ENCODE data around the gene BTN3A1.
"Not testable (repeated sequence)": the region's sequence is repeated elsewhere in the genome, so short reads cannot be mapped to it uniquely, and the experiment has no call there.

Gene BTN3A1

DNA sequence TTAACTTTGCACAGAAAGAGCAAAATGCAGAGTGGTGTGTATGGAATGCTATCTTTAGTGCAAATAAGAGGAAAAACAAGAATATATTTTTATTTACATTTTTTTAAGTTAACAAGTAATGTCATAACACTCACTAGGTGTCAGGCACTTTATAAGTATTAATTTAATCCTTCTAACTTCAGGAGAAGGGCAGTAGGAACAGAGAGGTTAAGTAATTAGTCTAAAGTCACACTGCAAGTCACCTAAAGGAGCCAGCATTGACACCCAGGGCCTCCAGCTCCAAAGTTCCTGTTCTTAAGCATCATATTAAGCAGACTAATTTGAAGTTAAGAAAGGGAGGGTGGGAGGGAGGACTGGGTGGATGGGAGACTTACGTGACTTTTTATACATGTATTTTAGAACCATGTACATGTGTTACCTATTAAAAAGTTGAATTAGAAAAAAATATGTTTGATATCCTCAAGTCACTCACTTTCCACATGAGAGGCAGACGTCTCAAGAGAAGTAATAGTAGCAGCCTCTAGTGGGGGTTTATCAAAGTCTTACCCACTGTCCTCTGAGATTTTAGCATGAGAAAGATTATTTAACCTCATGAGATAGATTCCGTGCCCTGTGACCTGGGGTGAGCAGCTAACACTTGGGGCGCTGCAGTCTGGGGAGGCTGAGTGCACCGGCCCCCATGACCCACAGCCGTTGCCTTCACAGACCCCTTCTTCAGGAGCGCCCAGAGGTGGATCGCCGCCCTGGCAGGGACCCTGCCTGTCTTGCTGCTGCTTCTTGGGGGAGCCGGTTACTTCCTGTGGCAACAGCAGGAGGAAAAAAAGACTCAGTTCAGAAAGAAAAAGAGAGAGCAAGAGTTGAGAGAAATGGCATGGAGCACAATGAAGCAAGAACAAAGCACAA is 7.0 kb downstream of the BTN3A1 start:
- TF ChIP-seq POU2F2 (IDR thresholded peaks at IDR 0.05; ENCODE audit: low read depth, low read length) = no peak
- no peak for TF ChIP-seq PAX5 (IDR thresholded peaks at IDR 0.05; ENCODE audit: insufficient read depth, low read length, severe bottlenecking)
- no peak for TF ChIP-seq POLR2AphosphoS5 (IDR thresholded peaks at IDR 0.05; ENCODE audit: low read depth, low read length)
- no peak for TF ChIP-seq POLR2A (IDR thresholded peaks at IDR 0.05; ENCODE audit: low read depth, low read length)
- no peak for DNase-seq (ENCODE audit: insufficient read length, low spot score)
- FAIRE-seq = no peak

DNA sequence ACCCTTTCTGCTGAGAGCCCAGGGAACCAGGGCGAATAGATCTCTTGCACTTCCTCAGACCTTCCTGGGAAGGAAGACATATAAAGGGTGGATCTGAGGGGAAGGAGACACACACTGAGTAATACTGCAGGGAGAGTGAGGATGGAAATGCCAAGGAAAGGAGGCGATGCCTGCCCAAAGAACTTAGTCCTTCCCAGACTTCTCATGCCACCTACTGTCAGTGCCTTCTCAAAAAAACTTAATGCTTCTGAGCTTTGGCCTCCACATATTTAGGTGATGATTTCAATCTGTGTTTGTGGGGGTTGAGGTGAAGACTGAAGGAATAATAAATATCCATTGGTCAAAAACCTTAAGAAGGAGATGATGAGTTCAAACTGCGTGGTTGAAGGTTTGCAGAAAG is 9.7 kb downstream of the BTN3A1 start:
- no peak for DNase-seq (ENCODE audit: insufficient read length, low spot score)
- no peak for FAIRE-seq
- no peak for TF ChIP-seq POLR2A (IDR thresholded peaks at IDR 0.05; ENCODE audit: low read depth, low read length)
- TF ChIP-seq POU2F2 (IDR thresholded peaks at IDR 0.05; ENCODE audit: low read depth, low read length) = no peak
- TF ChIP-seq SPI1 (IDR thresholded peaks at IDR 0.05; ENCODE audit: low read depth, low read length) = no peak
- TF ChIP-seq POLR2AphosphoS5 (IDR thresholded peaks at IDR 0.05; ENCODE audit: low read depth, low read length) = no peak
- no peak for TF ChIP-seq PAX5 (IDR thresholded peaks at IDR 0.05; ENCODE audit: insufficient read depth, low read length, severe bottlenecking)

DNA sequence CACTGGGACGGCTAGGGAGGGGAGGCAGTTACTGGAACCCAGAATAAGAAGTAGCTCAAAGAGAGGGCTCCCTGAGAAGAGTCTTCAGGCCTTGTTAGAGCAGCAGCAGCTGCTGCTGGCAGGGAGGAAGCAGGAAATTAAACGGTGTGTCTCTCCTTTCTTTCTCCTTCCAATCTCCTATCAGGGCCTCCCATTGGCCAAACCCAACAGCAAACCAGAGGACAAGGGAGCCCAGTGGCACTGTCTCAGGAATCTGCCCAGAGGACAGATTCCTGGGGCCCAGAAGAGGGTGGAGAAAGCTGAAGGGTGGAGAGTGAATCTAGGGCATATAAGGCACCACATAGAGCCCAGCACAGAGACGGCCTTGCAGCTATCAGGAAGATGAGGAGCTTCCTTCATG is 10.2 kb downstream of the BTN3A1 start:
- no peak for FAIRE-seq
- DNase-seq (ENCODE audit: insufficient read length, low spot score) = no peak
- TF ChIP-seq POLR2AphosphoS5 (IDR thresholded peaks at IDR 0.05; ENCODE audit: low read depth, low read length) = no peak
- TF ChIP-seq POU2F2 (IDR thresholded peaks at IDR 0.05; ENCODE audit: low read depth, low read length) = no peak
- no peak for TF ChIP-seq POLR2A (IDR thresholded peaks at IDR 0.05; ENCODE audit: low read depth, low read length)
- TF ChIP-seq SPI1 (IDR thresholded peaks at IDR 0.05; ENCODE audit: low read depth, low read length) = no peak

DNA sequence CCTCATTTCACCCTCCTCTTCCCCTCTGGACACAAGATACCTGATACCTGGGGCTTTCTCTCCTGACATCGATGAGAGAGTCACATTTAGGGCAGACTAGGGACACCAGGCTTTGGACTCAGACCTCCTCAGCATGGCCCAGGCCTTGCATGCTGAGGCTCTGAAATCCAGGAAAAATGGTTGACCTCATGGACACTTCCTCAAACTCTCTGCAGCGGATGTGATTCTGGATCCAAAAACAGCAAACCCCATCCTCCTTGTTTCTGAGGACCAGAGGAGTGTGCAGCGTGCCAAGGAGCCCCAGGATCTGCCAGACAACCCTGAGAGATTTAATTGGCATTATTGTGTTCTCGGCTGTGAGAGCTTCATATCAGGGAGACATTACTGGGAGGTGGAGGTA is 10.9 kb downstream of the BTN3A1 start:
- no peak for DNase-seq (ENCODE audit: insufficient read length, low spot score)
- TF ChIP-seq SPI1 (IDR thresholded peaks at IDR 0.05; ENCODE audit: low read depth, low read length) (no peak), PAX5 (IDR thresholded peaks at IDR 0.05; ENCODE audit: insufficient read depth, low read length, severe bottlenecking) (no peak), POU2F2 (IDR thresholded peaks at IDR 0.05; ENCODE audit: low read depth, low read length) (no peak), POLR2A (IDR thresholded peaks at IDR 0.05; ENCODE audit: low read depth, low read length) (no peak), POLR2AphosphoS5 (IDR thresholded peaks at IDR 0.05; ENCODE audit: low read depth, low read length) (no peak), TAF1 (IDR thresholded peaks at IDR 0.05; ENCODE audit: low read depth, low read length) (no peak)
- FAIRE-seq = no peak

DNA sequence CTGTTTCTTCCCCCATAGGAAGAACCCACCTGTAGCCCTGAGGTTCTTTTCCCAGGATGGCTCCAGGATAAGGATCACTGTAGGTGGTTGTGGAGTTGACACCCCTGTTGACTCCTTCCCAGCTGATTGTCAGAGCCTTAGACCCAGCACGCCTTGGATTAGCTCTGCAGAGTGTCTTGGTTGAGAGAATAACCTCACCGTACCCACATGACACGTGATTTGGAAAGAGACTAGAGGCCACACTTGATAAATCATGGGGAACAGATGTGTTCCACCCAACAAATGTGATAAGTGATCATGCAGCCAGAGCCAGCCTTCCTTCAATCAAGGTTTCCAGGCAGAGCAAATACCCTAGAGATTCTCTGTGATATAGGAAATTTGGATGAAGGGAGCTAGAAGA is 12.2 kb downstream of the BTN3A1 start:
- no peak for TF ChIP-seq POLR2AphosphoS5 (IDR thresholded peaks at IDR 0.05; ENCODE audit: low read depth, low read length)
- no peak for TF ChIP-seq TAF1 (IDR thresholded peaks at IDR 0.05; ENCODE audit: low read depth, low read length)
- no peak for TF ChIP-seq SPI1 (IDR thresholded peaks at IDR 0.05; ENCODE audit: low read depth, low read length)
- TF ChIP-seq POU2F2 (IDR thresholded peaks at IDR 0.05; ENCODE audit: low read depth, low read length) = no peak
- no peak for TF ChIP-seq POLR2A (IDR thresholded peaks at IDR 0.05; ENCODE audit: low read depth, low read length)
- TF ChIP-seq PAX5 (IDR thresholded peaks at IDR 0.05; ENCODE audit: insufficient read depth, low read length, severe bottlenecking) = no peak
- FAIRE-seq = peak; percentile 41
- DNase-seq (ENCODE audit: insufficient read length, low spot score) = no peak

DNA sequence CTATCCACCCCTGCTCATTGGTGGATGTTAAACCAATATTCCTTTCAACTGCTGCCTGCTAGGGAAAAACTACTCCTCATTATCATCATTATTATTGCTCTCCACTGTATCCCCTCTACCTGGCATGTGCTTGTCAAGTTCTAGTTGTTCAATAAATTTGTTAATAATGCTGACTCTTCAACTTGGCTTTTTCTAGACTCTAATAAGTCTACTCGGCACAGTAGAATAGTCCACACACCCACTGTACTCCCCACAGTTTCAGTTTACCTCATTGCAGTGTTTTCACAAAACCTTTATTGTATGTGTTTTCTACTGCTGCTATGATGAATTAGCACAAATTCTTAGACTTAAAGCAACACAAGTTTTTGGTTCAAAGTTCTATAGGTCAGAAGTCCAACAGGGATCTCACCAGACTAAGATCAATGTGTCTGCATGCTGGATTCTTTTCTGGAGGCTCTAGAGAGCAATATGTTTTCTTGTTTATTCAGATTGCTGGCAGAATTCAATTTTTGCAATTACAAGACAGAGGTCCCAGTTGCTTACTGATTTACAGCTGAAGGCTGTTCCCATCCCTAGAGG is 13.1 kb downstream of the BTN3A1 start:
- no peak for DNase-seq (ENCODE audit: insufficient read length, low spot score)
- no peak for FAIRE-seq
- no peak for TF ChIP-seq SPI1 (IDR thresholded peaks at IDR 0.05; ENCODE audit: low read depth, low read length)
- no peak for TF ChIP-seq PAX5 (IDR thresholded peaks at IDR 0.05; ENCODE audit: insufficient read depth, low read length, severe bottlenecking)
- TF ChIP-seq POLR2A (IDR thresholded peaks at IDR 0.05; ENCODE audit: low read depth, low read length) = no peak
- no peak for TF ChIP-seq POU2F2 (IDR thresholded peaks at IDR 0.05; ENCODE audit: low read depth, low read length)
- no peak for TF ChIP-seq TAF1 (IDR thresholded peaks at IDR 0.05; ENCODE audit: low read depth, low read length)
- no peak for TF ChIP-seq POLR2AphosphoS5 (IDR thresholded peaks at IDR 0.05; ENCODE audit: low read depth, low read length)

DNA sequence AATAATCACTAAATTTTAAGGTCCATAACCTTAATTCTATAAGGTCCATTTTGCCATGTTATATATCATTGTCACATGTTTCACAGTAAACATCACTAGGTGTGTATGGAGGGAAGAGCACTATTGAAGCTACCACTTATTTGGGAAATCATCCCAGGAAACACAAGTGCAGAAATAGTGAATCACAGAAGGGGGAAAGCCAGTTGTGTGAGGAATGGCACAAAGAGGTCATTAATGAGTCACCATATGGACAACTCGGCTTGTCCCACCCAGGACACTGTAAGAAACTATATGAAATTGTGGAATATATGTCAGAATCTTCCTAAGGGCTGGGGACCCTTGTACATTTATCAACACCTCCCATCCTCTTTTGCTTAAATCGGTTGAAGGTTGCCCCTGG is 13.7 kb downstream of the BTN3A1 start:
- TF ChIP-seq POLR2A (IDR thresholded peaks at IDR 0.05; ENCODE audit: low read depth, low read length) (no peak), POU2F2 (IDR thresholded peaks at IDR 0.05; ENCODE audit: low read depth, low read length) (no peak), SPI1 (IDR thresholded peaks at IDR 0.05; ENCODE audit: low read depth, low read length) (no peak), POLR2AphosphoS5 (IDR thresholded peaks at IDR 0.05; ENCODE audit: low read depth, low read length) (no peak), PAX5 (IDR thresholded peaks at IDR 0.05; ENCODE audit: insufficient read depth, low read length, severe bottlenecking) (no peak), TAF1 (IDR thresholded peaks at IDR 0.05; ENCODE audit: low read depth, low read length) (no peak)
- FAIRE-seq (no peak), DNase-seq (ENCODE audit: insufficient read length, low spot score) (no peak)

DNA sequence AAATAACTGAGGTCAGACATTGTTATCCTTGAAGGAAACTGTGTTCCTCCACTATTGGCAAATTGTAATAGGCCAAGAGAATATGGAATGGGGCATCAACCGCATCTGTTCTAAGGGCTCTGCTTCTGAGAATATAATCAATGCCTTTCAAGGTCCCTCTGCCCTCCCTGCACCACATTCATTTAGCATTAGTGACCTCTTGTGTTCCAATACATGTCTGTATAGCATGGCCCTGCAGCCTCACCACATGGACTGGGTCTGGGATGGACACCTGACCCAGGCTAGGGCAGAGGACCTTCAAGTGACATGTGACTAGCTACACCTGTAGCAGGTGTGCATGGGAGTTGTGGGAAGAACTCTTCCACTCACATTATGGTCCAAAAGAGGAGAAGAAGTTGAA is 14.2 kb downstream of the BTN3A1 start:
- TF ChIP-seq PAX5 (IDR thresholded peaks at IDR 0.05; ENCODE audit: insufficient read depth, low read length, severe bottlenecking) = no peak
- no peak for TF ChIP-seq POU2F2 (IDR thresholded peaks at IDR 0.05; ENCODE audit: low read depth, low read length)
- TF ChIP-seq POLR2AphosphoS5 (IDR thresholded peaks at IDR 0.05; ENCODE audit: low read depth, low read length) = no peak
- no peak for TF ChIP-seq POLR2A (IDR thresholded peaks at IDR 0.05; ENCODE audit: low read depth, low read length)
- TF ChIP-seq TAF1 (IDR thresholded peaks at IDR 0.05; ENCODE audit: low read depth, low read length) = no peak
- TF ChIP-seq SPI1 (IDR thresholded peaks at IDR 0.05; ENCODE audit: low read depth, low read length) = no peak
- DNase-seq (ENCODE audit: insufficient read length, low spot score) (no peak), FAIRE-seq (no peak)

DNA sequence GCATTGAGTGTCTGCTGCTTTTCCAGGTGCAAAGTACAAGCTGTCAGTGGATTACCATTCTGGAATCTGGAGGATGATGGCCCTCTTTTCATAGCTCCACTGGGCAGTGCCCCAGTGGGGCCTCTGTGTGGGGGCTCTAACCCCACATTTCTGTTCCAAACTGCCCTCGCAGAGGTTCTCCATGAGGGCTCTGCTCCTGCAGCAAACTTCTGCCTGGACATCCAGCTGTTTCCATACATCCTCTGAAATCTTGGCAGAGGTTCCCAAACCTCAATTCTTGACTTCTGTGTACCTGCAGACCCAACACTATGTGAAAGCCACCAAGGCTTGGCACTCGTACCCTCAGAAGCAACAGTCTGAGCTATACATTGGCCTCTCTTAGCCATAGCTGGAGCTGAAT is 16.0 kb downstream of the BTN3A1 start:
- DNase-seq (ENCODE audit: insufficient read length, low spot score); FAIRE-seq: not testable (repeated sequence)

DNA sequence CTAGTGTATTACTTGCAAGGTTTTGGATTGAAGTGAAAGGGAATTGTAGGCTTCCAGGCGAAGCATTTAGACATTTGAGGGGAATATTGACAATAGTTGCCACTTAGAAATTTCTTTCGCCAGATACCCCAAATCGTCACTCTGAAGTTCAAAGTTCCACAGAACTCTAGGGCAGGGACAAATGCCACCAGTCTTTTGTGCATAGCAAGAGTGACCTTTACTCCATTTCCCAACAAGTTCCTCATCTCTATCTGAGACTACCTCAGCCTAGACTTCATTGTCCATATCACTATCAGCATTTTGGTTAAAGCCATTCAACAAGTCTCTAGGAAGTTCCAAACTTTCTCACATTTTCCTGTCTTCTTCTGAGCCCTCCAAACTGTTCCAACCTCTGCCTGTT is 16.7 kb downstream of the BTN3A1 start:
- DNase-seq (ENCODE audit: insufficient read length, low spot score); FAIRE-seq: not testable (repeated sequence)
